ENCODE data around the gene DUSP6. TPM values are rescaled to one million over a fixed set of nuclear protein-coding genes. Genes with fewer than 3 reads are reported as not detected.

DUSP6 gene
- polyA plus RNA-seq, 1 donor from 2014 or later, result 44.3 TPM

- Histone ChIP-seq H2AFZ (ENCODE audit: low read depth, low read length) (no peak overlapping the region), H3K9me3 (ENCODE audit: low read length) (no peaks in the 10 kb centered on the region), H3K4me2 (ENCODE audit: low read length) (no peak overlapping the region), H3F3A (ENCODE audit: insufficient read depth, low read length, poor library complexity, severe bottlenecking) (no peaks in the 10 kb centered on the region), H4K20me1 (ENCODE audit: insufficient read depth) (no peaks in the 10 kb centered on the region), H3K27me3 (ENCODE audit: insufficient read depth, low read depth, low read length) (no peaks in the 10 kb centered on the region), H3K4me3 (ENCODE audit: low read length) (no peak overlapping the region), H3K27ac (ENCODE audit: low read length) (no peak overlapping the region), H3K9ac (ENCODE audit: low read length) (no peak overlapping the region), H3K9me2 (ENCODE audit: insufficient read depth, low read length) (no peaks in the 10 kb centered on the region), H3K36me3 (ENCODE audit: insufficient read depth, low read length) (no peaks in the 10 kb centered on the region), H3K79me2 (replicated peaks; ENCODE audit: insufficient read depth, low read length) (no peaks in the 10 kb centered on the region)
- TF ChIP-seq EP300 (conservative IDR thresholded peaks at IDR 0.05; ENCODE audit: poor library complexity, severe bottlenecking) (no peak), EZH2 (IDR thresholded peaks at IDR 0.05; ENCODE audit: borderline replicate concordance, insufficient read depth, low read length, poor library complexity, severe bottlenecking) (no peak), REST (IDR thresholded peaks at IDR 0.05; ENCODE audit: borderline replicate concordance) (no peak), SMC3 (conservative IDR thresholded peaks at IDR 0.05; ENCODE audit: poor library complexity) (no peak), TAF1 (IDR thresholded peaks at IDR 0.05; ENCODE audit: low read depth) (no peak), CTCF (IDR thresholded peaks at IDR 0.05; ENCODE audit: poor library complexity, severe bottlenecking) (no peak), MXI1 (conservative IDR thresholded peaks at IDR 0.05; ENCODE audit: poor library complexity, severe bottlenecking) (no peak), POLR2AphosphoS5 (IDR thresholded peaks at IDR 0.05) (no peak)
Measured at GRCh38 chr12:89325495-89325894, 26.8 kb downstream of the DUSP6 start.

GRCh38 chr12:89324437-89324836 is 27.9 kb downstream of the DUSP6 start:
- Histone ChIP-seq H3K27me3 (ENCODE audit: insufficient read depth, low read depth, low read length) (no peaks in the 10 kb centered on the region), H3K27ac (ENCODE audit: low read length) (no peak overlapping the region), H4K20me1 (ENCODE audit: insufficient read depth) (no peaks in the 10 kb centered on the region), H3K79me2 (replicated peaks; ENCODE audit: insufficient read depth, low read length) (no peaks in the 10 kb centered on the region), H3K4me3 (ENCODE audit: low read length) (no peak overlapping the region), H3F3A (ENCODE audit: insufficient read depth, low read length, poor library complexity, severe bottlenecking) (no peaks in the 10 kb centered on the region), H3K4me2 (ENCODE audit: low read length) (no peak overlapping the region), H3K9me3 (ENCODE audit: low read length) (no peaks in the 10 kb centered on the region), H3K36me3 (ENCODE audit: insufficient read depth, low read length) (no peaks in the 10 kb centered on the region), H3K9me2 (ENCODE audit: insufficient read depth, low read length) (no peaks in the 10 kb centered on the region), H3K9ac (ENCODE audit: low read length) (no peak overlapping the region), H2AFZ (ENCODE audit: low read depth, low read length) (no peak overlapping the region)
- TF ChIP-seq TAF1 (IDR thresholded peaks at IDR 0.05; ENCODE audit: low read depth) (no peak), POLR2AphosphoS5 (IDR thresholded peaks at IDR 0.05) (no peak)

- Histone ChIP-seq H3K4me2 (ENCODE audit: low read length) (no peak overlapping the region), H3K9me2 (ENCODE audit: insufficient read depth, low read length) (no peaks in the 10 kb centered on the region), H2AFZ (ENCODE audit: low read depth, low read length) (no peak overlapping the region), H3K79me2 (replicated peaks; ENCODE audit: insufficient read depth, low read length) (no peaks in the 10 kb centered on the region), H3K9ac (ENCODE audit: low read length) (no peak overlapping the region), H4K20me1 (ENCODE audit: insufficient read depth) (no peaks in the 10 kb centered on the region), H3K4me3 (ENCODE audit: low read length) (no peak overlapping the region), H3K36me3 (ENCODE audit: insufficient read depth, low read length) (no peaks in the 10 kb centered on the region), H3K27ac (ENCODE audit: low read length) (no peak overlapping the region), H3K27me3 (ENCODE audit: insufficient read depth, low read depth, low read length) (no peaks in the 10 kb centered on the region), H3F3A (ENCODE audit: insufficient read depth, low read length, poor library complexity, severe bottlenecking) (no peaks in the 10 kb centered on the region), H3K9me3 (ENCODE audit: low read length) (no peaks in the 10 kb centered on the region)
- no peak for TF ChIP-seq REST (IDR thresholded peaks at IDR 0.05; ENCODE audit: borderline replicate concordance)
- no peak for TF ChIP-seq CTCF (IDR thresholded peaks at IDR 0.05; ENCODE audit: poor library complexity, severe bottlenecking)
- TF ChIP-seq EZH2 (IDR thresholded peaks at IDR 0.05; ENCODE audit: borderline replicate concordance, insufficient read depth, low read length, poor library complexity, severe bottlenecking), result no peak
- no peak for TF ChIP-seq POLR2AphosphoS5 (IDR thresholded peaks at IDR 0.05)
- TF ChIP-seq EP300 (conservative IDR thresholded peaks at IDR 0.05; ENCODE audit: poor library complexity, severe bottlenecking), result no peak
- no peak for TF ChIP-seq SMC3 (conservative IDR thresholded peaks at IDR 0.05; ENCODE audit: poor library complexity)
- TF ChIP-seq RAD21 (conservative IDR thresholded peaks at IDR 0.05), result no peak
- no peak for TF ChIP-seq MXI1 (conservative IDR thresholded peaks at IDR 0.05; ENCODE audit: poor library complexity, severe bottlenecking)
- TF ChIP-seq TAF1 (IDR thresholded peaks at IDR 0.05; ENCODE audit: low read depth), result no peak
Measured at GRCh38 chr12:89323568-89324218, 28.6 kb downstream of the DUSP6 start.

Measured in neural cell (in vitro differentiated cells).